AG09309 (cell line): ENCODE data around the gene SEPTIN12.

Source experiments
- DNase-seq: peaks from one replicate; pipeline ENCODE4 v3.0.0-alpha.2; 2010; ENCODE audit warnings: low read depth
- H3K4me3 ChIP-seq: 2 replicates; pipeline ENCODE4 v1.5.1; 2011; ENCODE audit warnings: mild to moderate bottlenecking, low read depth, low read length, moderate library complexity; ENCODE audit not compliant: control insufficient read depth
- TF ChIP-seq, protein P1 (sequence below): IDR thresholded peaks from 2 replicates; pipeline ENCODE4 v1.5.1; 2011; ENCODE audit warnings: mild to moderate bottlenecking, low read depth, low read length, inconsistent platforms; ENCODE audit not compliant: insufficient read depth, control insufficient read depth; ENCODE audit errors: missing control alignments

The SEPTIN12 gene

DNA sequence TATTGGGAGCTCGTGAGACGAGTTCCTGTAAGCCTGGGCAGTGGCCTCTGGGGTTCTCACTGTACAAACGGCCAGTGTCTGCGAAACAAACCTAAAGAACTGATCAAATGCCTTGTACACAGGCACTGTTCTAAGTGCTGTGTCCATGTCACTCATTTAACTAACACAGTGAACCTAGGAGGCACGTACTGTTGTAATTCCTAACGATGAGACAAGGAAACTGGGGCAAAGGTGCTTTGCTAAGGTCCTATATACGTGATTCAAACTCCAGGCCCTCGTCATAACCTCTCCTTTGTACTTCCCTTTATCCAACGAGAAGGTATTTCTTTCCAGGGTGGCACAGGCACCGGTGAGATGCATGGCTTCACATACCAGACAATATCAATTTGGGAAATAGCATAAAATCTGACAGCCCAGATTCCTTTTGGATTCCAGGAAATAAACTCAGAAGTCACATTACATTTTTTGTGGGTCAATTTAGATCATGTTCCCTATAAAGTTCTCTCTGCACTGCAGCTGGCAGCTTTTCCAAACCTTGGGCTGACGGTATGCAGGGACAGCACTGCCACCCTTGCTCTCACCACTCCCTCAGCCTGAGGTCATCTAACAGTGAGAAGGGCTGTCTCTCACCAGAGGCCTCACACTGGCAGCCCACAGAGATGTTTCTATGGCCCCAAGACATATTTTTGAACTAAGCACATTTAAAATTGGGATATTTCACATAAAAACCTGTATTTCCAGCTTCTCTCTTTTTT is 40.6 kb upstream of the SEPTIN12 start:
- no peak for DNase-seq

GRCh38 chr16:4826980-4827379 is 38.8 kb upstream of the SEPTIN12 start:
- no peak for DNase-seq
- TF ChIP-seq, protein P1, sequence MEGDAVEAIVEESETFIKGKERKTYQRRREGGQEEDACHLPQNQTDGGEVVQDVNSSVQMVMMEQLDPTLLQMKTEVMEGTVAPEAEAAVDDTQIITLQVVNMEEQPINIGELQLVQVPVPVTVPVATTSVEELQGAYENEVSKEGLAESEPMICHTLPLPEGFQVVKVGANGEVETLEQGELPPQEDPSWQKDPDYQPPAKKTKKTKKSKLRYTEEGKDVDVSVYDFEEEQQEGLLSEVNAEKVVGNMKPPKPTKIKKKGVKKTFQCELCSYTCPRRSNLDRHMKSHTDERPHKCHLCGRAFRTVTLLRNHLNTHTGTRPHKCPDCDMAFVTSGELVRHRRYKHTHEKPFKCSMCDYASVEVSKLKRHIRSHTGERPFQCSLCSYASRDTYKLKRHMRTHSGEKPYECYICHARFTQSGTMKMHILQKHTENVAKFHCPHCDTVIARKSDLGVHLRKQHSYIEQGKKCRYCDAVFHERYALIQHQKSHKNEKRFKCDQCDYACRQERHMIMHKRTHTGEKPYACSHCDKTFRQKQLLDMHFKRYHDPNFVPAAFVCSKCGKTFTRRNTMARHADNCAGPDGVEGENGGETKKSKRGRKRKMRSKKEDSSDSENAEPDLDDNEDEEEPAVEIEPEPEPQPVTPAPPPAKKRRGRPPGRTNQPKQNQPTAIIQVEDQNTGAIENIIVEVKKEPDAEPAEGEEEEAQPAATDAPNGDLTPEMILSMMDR = no peak

More for the DNA sequence above, 40.6 kb upstream of the SEPTIN12 start:
- no peak overlapping the region for H3K4me3 ChIP-seq
- TF ChIP-seq, protein P1 = no peak

DNA sequence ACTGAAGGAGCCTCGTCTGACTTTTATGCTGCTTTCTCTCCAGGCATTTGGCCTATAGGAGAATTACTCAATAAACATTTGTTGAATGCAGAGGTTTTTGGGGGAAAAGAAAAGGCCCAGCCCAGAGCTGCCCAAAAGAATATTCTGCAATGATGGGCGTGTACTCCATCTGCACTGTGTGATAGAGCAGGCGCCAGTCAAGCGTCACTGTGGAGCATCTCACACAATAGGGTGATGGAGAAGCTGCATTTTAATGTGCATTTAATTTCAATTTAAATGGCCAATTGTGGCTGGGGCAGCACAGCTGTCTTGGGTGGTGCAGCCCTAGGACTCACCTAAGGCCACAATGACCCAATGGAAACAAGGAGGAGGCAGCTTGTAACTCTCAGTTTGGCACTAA is 38.4 kb upstream of the SEPTIN12 start:
- TF ChIP-seq, protein P1 = no peak
- H3K4me3 ChIP-seq = no peak overlapping the region
- DNase-seq = no peak

More at GRCh38 chr16:4826980-4827379, 38.8 kb upstream of the SEPTIN12 start:
- no peak overlapping the region for H3K4me3 ChIP-seq

DNA sequence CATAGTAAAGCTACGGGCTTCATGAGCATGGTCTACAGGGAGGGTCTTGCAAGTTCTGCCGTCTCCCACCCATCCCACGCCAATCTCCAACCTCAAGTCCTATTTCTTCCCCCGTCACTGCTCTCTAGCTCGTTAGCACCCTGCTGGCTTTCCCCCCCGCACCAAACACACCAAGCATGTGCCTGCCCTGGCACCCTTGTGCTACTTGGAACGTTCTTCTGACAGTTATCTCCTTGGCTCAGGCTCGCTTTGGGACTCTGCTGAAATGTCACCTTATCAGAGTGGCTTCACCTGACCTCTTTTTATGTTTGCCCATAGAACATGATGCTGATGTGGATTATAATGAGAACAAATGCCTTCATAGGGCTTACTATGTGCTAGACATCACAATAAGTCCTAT is 37.1 kb upstream of the SEPTIN12 start:
- H3K4me3 ChIP-seq = no peak overlapping the region
- DNase-seq = no peak
- TF ChIP-seq, protein P1 = no peak

GRCh38 chr16:4820652-4821051 is 32.5 kb upstream of the SEPTIN12 start:
- no peak for DNase-seq
- TF ChIP-seq, protein P1 = no peak
- no peak overlapping the region for H3K4me3 ChIP-seq

DNA sequence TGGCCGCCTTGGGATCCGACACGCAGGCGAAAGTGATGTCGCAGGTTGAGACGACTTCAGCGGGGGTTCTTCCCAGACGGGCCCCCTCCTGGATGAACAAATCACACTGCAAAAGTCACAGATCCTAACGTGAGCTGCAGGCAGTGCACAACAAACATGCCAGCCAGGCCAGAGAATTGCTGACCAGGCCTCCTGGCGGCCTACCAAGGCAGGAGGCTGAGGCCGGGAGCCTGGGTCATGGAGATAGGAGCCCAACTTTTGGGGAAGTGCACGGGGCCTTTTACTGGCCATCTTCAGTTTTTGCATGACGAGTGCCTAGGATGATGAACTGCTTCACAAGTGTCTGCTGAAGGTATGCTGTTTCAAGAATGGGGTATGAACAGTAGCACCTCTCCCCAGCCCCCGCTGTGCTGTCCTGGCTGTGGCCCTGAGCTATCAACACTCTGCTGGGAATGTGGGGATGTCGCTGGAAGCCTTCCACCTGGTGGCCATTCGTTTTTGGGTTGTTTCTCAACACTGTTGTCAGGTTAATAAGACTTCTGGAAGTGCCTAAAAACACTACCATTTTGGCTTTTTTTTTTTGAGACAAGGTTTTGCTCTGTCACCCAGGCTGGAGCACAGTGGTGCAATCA is 26.5 kb upstream of the SEPTIN12 start:
- H3K4me3 ChIP-seq = no peak overlapping the region
- no peak for DNase-seq
- TF ChIP-seq, protein P1 = no peak
